Endothelial cell (in vitro differentiated cells): Measurements from ENCODE around the gene TOMT. TPM values are rescaled to one million over a fixed set of nuclear protein-coding genes. Genes with fewer than 3 reads are reported as not detected.
A peak's percentile ranks its signal among the peaks of the same experiment; 100 is the strongest.

ENCODE experiments used
- DNase-seq: peaks from one replicate; pipeline ENCODE4 v3.0.0; 2021; ENCODE audit warnings: low spot score
- H3K27ac Mint-ChIP-seq: one replicate; pipeline ENCODE4 v1.8.0; 2021; ENCODE audit warnings: mixed read lengths, inconsistent platforms; ENCODE audit not compliant: unreplicated experiment
- H3K27me3 Mint-ChIP-seq: one replicate; pipeline ENCODE4 v1.8.0; 2021; ENCODE audit warnings: mild to moderate bottlenecking, moderate library complexity, mixed read lengths, inconsistent platforms; ENCODE audit not compliant: unreplicated experiment
- H3K36me3 Mint-ChIP-seq: one replicate; pipeline ENCODE4 v1.8.0; 2021; ENCODE audit warnings: mild to moderate bottlenecking, low read depth, mixed read lengths, inconsistent platforms; ENCODE audit not compliant: unreplicated experiment
- H3K4me1 Mint-ChIP-seq: one replicate; pipeline ENCODE4 v1.8.0; 2021; ENCODE audit warnings: mild to moderate bottlenecking, mixed read lengths, inconsistent platforms; ENCODE audit not compliant: unreplicated experiment
- H3K4me3 Mint-ChIP-seq: one replicate; pipeline ENCODE4 v1.8.0; 2021; ENCODE audit warnings: mild to moderate bottlenecking, mixed read lengths, inconsistent platforms; ENCODE audit not compliant: unreplicated experiment
- H3K9me3 Mint-ChIP-seq: one replicate; pipeline ENCODE4 v1.8.0; 2021; ENCODE audit warnings: mixed read lengths, inconsistent platforms; ENCODE audit not compliant: unreplicated experiment
- total RNA-seq: library from RNA; stranded (reverse); fragmentation: NEBNext Ultra II Directional; extraction: Animal tissue kit (Norgen Biotek cat#: 25700); gene quantifications from one replicate; pipeline ENCODE4 v1.2.1, GENCODE V29; 2021; ENCODE audit not compliant: unreplicated experiment
- TF ChIP-seq, protein P1 (sequence below): fragments of 200-600 bp; sonication (generic); IDR thresholded peaks from one replicate; pipeline ENCODE4 v1.5.0; 2021; ENCODE audit warnings: antibody characterized with exemption; ENCODE audit not compliant: unreplicated experiment

TOMT gene
- total RNA-seq, 1 donor from 2014 or later, result not detected

DNA sequence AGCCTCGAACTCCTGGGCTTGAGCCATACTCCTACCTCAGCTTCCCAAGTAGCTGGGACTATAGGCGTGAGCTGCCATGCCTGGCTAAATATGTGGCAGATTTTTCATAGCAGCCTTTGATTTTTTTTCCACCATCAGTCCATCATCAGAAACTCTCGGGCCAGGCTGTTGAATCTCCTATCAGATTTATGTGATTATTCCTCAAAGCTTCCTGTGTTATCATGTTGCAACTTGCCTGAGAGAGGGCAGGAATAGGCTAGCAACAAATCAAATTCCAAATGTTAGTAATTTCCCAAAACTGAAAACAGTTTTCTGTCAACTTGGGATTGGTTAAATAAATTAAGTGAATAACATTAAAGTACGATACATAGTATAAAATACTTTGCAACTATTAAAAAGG, 21.6 kb upstream of the TOMT start:
- Mint-ChIP-seq H3K27me3 (peaks cover 10% of the 10 kb centered on the region), H3K4me3 (no peak overlapping the region), H3K4me1 (peaks cover 25% of the 10 kb centered on the region), H3K27ac (no peak overlapping the region), H3K9me3 (no peaks in the 10 kb centered on the region), H3K36me3 (peaks cover 4% of the 10 kb centered on the region)
- no peak for DNase-seq
- TF ChIP-seq, protein P1, sequence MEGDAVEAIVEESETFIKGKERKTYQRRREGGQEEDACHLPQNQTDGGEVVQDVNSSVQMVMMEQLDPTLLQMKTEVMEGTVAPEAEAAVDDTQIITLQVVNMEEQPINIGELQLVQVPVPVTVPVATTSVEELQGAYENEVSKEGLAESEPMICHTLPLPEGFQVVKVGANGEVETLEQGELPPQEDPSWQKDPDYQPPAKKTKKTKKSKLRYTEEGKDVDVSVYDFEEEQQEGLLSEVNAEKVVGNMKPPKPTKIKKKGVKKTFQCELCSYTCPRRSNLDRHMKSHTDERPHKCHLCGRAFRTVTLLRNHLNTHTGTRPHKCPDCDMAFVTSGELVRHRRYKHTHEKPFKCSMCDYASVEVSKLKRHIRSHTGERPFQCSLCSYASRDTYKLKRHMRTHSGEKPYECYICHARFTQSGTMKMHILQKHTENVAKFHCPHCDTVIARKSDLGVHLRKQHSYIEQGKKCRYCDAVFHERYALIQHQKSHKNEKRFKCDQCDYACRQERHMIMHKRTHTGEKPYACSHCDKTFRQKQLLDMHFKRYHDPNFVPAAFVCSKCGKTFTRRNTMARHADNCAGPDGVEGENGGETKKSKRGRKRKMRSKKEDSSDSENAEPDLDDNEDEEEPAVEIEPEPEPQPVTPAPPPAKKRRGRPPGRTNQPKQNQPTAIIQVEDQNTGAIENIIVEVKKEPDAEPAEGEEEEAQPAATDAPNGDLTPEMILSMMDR, result no peak

- H3K4me3 Mint-ChIP-seq, result no peak overlapping the region
- peaks cover 8% of the 10 kb centered on the region for H3K27me3 Mint-ChIP-seq
- no peaks in the 10 kb centered on the region for H3K9me3 Mint-ChIP-seq
- H3K27ac Mint-ChIP-seq, result no peak overlapping the region
- TF ChIP-seq, protein P1, result no peak
- peaks cover 22% of the 10 kb centered on the region for H3K4me1 Mint-ChIP-seq
- no peak for DNase-seq
- peaks cover 4% of the 10 kb centered on the region for H3K36me3 Mint-ChIP-seq
Measured at GRCh38 chr11:72084965-72085364, 20.8 kb upstream of the TOMT start.

- no peaks in the 10 kb centered on the region for H3K9me3 Mint-ChIP-seq
- H3K27me3 Mint-ChIP-seq, result peaks cover 7% of the 10 kb centered on the region
- peaks cover 2% of the 10 kb centered on the region for H3K36me3 Mint-ChIP-seq
- no peak overlapping the region for H3K27ac Mint-ChIP-seq
- no peak for DNase-seq
- H3K4me3 Mint-ChIP-seq, result no peak overlapping the region
- TF ChIP-seq, protein P1, result no peak
- H3K4me1 Mint-ChIP-seq, result peaks cover 21% of the 10 kb centered on the region
Measured at GRCh38 chr11:72085621-72086351, 19.9 kb upstream of the TOMT start.

DNA sequence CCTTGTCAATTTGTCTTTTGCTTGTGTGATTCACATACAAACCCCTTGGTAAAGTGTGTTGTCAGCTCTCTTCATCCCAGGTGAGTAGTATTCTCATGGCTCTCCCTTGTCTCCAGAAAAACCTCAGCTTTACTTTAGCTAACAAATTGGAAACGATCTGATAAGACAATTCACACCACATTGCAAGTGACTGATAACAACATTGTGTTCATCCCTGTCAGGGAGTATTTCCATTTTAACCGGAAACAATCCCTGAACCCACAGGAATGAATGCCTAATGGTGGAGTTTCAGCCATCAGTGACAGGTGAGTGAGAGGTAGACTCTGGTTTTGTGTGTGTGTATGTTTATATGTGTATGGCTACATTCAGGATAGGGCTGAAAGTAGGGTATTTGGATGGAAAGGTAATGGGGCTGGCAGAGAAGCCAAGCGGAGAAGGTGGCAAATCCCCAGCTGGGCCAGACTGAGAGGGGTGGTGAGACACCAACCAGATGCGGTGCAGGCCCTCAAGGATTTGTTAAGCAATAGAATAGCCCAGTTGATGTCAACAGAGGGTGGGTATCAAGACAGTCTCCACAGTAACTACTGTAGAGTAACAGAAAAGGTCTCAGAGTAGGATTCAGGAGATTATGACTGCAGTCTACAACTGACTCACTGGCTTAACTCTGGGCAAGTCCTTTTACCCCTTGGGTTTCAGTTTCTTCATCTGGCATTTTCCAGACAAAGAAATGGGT, 17.5 kb upstream of the TOMT start:
- DNase-seq, result no peak
- TF ChIP-seq, protein P1, result no peak
- no peaks in the 10 kb centered on the region for H3K9me3 Mint-ChIP-seq
- H3K27ac Mint-ChIP-seq, result peak overlapping the region; percentile 6
- peaks cover 2% of the 10 kb centered on the region for H3K27me3 Mint-ChIP-seq
- peaks cover 19% of the 10 kb centered on the region for H3K4me1 Mint-ChIP-seq
- H3K36me3 Mint-ChIP-seq, result no peaks in the 10 kb centered on the region
- H3K4me3 Mint-ChIP-seq, result no peak overlapping the region

DNA sequence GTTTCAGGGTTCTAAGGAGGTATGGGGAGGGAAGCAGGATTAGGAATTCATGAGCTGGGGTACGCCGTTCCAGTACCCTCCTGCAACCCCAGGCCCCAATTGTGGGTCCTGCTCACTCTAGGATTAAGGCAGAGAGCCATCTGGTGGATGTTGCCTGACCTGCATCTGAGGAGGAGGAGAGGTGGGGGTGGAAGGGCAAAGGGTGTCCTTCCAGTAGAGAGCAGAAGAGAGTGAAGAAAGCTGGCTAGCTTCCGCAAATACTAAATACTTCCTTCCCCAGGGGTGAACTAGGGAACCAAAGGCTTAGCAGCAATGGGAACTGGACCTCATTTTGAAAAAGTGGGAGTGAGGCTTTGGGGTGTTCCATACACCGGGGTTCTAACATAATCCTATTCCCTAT, 14.4 kb upstream of the TOMT start:
- no peaks in the 10 kb centered on the region for H3K36me3 Mint-ChIP-seq
- TF ChIP-seq, protein P1, result peak; percentile 44
- peaks cover 2% of the 10 kb centered on the region for H3K27me3 Mint-ChIP-seq
- peak; percentile 84 for DNase-seq
- H3K4me1 Mint-ChIP-seq, result peaks cover 19% of the 10 kb centered on the region
- H3K27ac Mint-ChIP-seq, result peak overlapping the region; percentile 30
- no peak overlapping the region for H3K4me3 Mint-ChIP-seq
- no peaks in the 10 kb centered on the region for H3K9me3 Mint-ChIP-seq
